ENCODE data around the gene PRPF6. TPM values are rescaled to one million over a fixed set of nuclear protein-coding genes. Genes with fewer than 3 reads are reported as not detected.

Gene PRPF6
- total and polyA plus RNA-seq, 2 of the 13 experiments (the other 11 are each of a cell fraction or from before 2014, with no cell fraction given), result 63.7 to 101 TPM

DNA sequence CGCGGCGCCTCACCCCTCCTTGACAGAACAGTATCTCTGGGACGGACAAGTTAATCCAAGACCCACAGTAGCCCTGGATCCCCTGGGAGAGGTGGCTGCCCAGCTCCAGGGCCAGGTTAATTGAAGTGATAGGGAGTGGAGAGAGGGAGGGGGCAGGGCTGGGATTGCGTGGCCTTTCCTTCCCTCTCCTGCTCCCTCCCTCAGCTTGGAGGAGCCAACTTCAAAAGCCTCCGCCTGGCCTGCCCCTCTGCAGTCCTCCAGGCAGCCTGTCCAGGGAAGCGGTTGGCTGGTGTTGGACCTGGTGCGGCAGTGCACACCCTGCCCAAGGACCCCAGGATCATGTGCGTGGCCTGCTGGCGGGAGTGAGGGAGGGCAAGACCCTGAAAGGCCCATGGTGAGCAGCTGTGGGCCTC is 55.0 kb downstream of the PRPF6 start, which contains the start of gene C20orf204 (continued):
- TF ChIP-seq, protein P1, sequence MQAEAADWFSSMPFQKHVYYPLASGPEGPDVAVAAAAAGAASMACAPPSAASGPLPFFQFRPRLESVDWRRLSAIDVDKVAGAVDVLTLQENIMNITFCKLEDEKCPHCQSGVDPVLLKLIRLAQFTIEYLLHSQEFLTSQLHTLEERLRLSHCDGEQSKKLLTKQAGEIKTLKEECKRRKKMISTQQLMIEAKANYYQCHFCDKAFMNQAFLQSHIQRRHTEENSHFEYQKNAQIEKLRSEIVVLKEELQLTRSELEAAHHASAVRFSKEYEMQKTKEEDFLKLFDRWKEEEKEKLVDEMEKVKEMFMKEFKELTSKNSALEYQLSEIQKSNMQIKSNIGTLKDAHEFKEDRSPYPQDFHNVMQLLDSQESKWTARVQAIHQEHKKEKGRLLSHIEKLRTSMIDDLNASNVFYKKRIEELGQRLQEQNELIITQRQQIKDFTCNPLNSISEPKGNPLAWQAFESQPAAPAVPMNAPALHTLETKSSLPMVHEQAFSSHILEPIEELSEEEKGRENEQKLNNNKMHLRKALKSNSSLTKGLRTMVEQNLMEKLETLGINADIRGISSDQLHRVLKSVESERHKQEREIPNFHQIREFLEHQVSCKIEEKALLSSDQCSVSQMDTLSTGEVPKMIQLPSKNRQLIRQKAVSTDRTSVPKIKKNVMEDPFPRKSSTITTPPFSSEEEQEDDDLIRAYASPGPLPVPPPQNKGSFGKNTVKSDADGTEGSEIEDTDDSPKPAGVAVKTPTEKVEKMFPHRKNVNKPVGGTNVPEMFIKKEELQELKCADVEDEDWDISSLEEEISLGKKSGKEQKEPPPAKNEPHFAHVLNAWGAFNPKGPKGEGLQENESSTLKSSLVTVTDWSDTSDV (CRISPR knock-in tag; IDR thresholded peaks at IDR 0.05), result no peak; the same call in 1 of the 2 replicates
- TF ChIP-seq ZNF629 (CRISPR knock-in tag; conservative IDR thresholded peaks at IDR 0.05) (no peak), POLR2A (IDR thresholded peaks at IDR 0.05; ENCODE audit: insufficient read depth in 1 of 2, low read depth in 2 of 2, low read length in 2 of 2) (peak in 1 of 2 experiments; percentile 81; a peak in 2 of 4 replicates), EZH2 (conservative IDR thresholded peaks at IDR 0.05; ENCODE audit: low read depth, low read length) (no peak), ZNF501 (CRISPR knock-in tag; IDR thresholded peaks at IDR 0.05) (peak; percentile 50; the same call in 1 of the 2 replicates), HDAC6 (IDR thresholded peaks at IDR 0.05; ENCODE audit: low read depth, low read length) (no peak), TAF15 (IDR thresholded peaks at IDR 0.05; ENCODE audit: low read depth, low read length, poor library complexity, severe bottlenecking) (no peak), FOXA3 (CRISPR knock-in tag; IDR thresholded peaks at IDR 0.05) (peak; percentile 61), ASH2L (IDR thresholded peaks at IDR 0.05; ENCODE audit: insufficient read length, low read depth, low read length) (peak; percentile 34), MBNL3 (CRISPR knock-in tag; conservative IDR thresholded peaks at IDR 0.05) (no peak), ZNF75D (CRISPR knock-in tag; IDR thresholded peaks at IDR 0.05; ENCODE audit: borderline replicate concordance) (no peak), POLR2G (IDR thresholded peaks at IDR 0.05; ENCODE audit: low read depth, low read length) (peak; percentile 98), ZNF607 (CRISPR knock-in tag; IDR thresholded peaks at IDR 0.05; ENCODE audit: borderline replicate concordance) (peak; percentile 84; the same call in 1 of the 2 replicates), CHCHD3 (CRISPR knock-in tag; IDR thresholded peaks at IDR 0.05) (no peak), SIX1 (CRISPR knock-in tag; IDR thresholded peaks at IDR 0.05; ENCODE audit: borderline replicate concordance) (no peak; the same call in 1 of the 2 replicates), ZNF431 (CRISPR knock-in tag; IDR thresholded peaks at IDR 0.05; ENCODE audit: borderline replicate concordance, low read depth) (peak; percentile 64; the same call in 1 of the 2 replicates), FOXK2 (IDR thresholded peaks at IDR 0.05) (no peak), HHEX (CRISPR knock-in tag; IDR thresholded peaks at IDR 0.05) (no peak)
- TF ChIP-seq, protein P2, sequence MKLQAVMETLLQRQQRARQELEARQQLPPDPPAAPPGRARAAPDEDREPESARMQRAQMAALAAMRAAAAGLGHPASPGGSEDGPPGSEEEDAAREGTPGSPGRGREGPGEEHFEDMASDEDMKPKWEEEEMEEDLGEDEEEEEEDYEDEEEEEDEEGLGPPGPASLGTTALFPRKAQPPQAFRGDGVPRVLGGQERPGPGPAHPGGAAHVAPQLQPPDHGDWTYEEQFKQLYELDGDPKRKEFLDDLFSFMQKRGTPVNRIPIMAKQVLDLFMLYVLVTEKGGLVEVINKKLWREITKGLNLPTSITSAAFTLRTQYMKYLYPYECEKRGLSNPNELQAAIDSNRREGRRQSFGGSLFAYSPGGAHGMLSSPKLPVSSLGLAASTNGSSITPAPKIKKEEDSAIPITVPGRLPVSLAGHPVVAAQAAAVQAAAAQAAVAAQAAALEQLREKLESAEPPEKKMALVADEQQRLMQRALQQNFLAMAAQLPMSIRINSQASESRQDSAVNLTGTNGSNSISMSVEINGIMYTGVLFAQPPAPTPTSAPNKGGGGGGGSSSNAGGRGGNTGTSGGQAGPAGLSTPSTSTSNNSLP (IDR thresholded peaks at IDR 0.05; ENCODE audit: low read depth, low read length), result 0 out of 2 replicates have a peak, but pooled peaks have one; percentile 65
- TF ChIP-seq, protein P3, sequence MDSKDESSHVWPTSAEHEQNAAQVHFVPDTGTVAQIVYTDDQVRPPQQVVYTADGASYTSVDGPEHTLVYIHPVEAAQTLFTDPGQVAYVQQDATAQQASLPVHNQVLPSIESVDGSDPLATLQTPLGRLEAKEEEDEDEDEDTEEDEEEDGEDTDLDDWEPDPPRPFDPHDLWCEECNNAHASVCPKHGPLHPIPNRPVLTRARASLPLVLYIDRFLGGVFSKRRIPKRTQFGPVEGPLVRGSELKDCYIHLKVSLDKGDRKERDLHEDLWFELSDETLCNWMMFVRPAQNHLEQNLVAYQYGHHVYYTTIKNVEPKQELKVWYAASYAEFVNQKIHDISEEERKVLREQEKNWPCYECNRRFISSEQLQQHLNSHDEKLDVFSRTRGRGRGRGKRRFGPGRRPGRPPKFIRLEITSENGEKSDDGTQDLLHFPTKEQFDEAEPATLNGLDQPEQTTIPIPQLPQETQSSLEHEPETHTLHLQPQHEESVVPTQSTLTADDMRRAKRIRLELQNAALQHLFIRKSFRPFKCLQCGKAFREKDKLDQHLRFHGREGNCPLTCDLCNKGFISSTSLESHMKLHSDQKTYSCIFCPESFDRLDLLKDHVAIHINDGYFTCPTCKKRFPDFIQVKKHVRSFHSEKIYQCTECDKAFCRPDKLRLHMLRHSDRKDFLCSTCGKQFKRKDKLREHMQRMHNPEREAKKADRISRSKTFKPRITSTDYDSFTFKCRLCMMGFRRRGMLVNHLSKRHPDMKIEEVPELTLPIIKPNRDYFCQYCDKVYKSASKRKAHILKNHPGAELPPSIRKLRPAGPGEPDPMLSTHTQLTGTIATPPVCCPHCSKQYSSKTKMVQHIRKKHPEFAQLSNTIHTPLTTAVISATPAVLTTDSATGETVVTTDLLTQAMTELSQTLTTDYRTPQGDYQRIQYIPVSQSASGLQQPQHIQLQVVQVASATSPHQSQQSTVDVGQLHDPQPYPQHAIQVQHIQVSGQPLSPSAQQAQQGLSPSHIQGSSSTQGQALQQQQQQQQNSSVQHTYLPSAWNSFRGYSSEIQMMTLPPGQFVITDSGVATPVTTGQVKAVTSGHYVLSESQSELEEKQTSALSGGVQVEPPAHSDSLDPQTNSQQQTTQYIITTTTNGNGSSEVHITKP (CRISPR knock-in tag; IDR thresholded peaks at IDR 0.05; ENCODE audit: low read depth), result no peak; the same call in 1 of the 2 replicates
- TF ChIP-seq, protein P4, sequence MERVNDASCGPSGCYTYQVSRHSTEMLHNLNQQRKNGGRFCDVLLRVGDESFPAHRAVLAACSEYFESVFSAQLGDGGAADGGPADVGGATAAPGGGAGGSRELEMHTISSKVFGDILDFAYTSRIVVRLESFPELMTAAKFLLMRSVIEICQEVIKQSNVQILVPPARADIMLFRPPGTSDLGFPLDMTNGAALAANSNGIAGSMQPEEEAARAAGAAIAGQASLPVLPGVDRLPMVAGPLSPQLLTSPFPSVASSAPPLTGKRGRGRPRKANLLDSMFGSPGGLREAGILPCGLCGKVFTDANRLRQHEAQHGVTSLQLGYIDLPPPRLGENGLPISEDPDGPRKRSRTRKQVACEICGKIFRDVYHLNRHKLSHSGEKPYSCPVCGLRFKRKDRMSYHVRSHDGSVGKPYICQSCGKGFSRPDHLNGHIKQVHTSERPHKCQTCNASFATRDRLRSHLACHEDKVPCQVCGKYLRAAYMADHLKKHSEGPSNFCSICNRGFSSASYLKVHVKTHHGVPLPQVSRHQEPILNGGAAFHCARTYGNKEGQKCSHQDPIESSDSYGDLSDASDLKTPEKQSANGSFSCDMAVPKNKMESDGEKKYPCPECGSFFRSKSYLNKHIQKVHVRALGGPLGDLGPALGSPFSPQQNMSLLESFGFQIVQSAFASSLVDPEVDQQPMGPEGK (CRISPR knock-in tag; IDR thresholded peaks at IDR 0.05), result peak; percentile 91

All from HepG2 (cell line).